ENCODE measurements around the gene STH. TPM values are rescaled to one million over a fixed set of nuclear protein-coding genes. Genes with fewer than 3 reads are reported as not detected.

The STH gene
- total and polyA plus RNA-seq, 10 donors = not detected

DNA sequence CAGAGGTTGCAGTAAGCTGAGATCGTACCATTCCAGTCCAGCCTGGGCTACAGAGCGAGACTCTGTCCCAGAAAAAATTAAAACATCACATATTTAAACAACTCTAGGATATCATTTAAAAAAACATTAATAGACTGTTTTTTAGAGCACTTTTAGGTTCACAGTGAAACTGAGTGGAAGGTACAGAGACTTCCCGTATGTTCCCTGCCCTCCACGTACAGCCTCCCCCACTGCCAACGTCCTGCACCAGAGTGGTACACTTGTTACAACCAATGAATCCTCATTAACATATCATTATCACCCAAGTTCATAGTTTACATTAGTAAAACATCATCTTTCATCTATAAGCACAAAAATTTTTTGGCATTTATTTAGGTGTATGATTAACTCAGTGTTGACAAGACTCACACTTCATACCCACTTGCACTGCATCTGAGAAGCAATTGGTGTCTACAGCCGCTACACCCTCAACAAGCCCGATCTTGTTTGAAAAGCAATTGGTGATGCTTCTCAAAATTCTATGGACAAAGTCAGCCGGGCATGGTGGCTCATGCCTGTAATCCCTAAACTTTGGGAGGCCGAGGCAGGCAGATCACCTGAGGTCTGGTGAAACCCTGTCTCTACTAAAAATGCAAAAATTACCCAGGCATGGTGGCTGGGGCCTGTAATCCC, 39.9 kb upstream of the STH start:
- TF ChIP-seq, protein P1, sequence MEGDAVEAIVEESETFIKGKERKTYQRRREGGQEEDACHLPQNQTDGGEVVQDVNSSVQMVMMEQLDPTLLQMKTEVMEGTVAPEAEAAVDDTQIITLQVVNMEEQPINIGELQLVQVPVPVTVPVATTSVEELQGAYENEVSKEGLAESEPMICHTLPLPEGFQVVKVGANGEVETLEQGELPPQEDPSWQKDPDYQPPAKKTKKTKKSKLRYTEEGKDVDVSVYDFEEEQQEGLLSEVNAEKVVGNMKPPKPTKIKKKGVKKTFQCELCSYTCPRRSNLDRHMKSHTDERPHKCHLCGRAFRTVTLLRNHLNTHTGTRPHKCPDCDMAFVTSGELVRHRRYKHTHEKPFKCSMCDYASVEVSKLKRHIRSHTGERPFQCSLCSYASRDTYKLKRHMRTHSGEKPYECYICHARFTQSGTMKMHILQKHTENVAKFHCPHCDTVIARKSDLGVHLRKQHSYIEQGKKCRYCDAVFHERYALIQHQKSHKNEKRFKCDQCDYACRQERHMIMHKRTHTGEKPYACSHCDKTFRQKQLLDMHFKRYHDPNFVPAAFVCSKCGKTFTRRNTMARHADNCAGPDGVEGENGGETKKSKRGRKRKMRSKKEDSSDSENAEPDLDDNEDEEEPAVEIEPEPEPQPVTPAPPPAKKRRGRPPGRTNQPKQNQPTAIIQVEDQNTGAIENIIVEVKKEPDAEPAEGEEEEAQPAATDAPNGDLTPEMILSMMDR (IDR thresholded peaks at IDR 0.05 in 8 of 11, conservative IDR thresholded peaks at IDR 0.05 in 3 of 11) = no peak
- TF ChIP-seq POLR2AphosphoS5 (IDR thresholded peaks at IDR 0.05) (no peak), POLR2A (IDR thresholded peaks at IDR 0.05) (no peak)
- Histone ChIP-seq H3K27me3 (replicated peaks in 1 of 7) (peaks cover 0 to 5% (median 0%) of the 10 kb centered on the region in 7 donors), H3K9me3 (no peaks in the 10 kb centered on the region), H3K4me1 (no peaks in the 10 kb centered on the region), H3K27ac (no peak overlapping the region), H3K4me3 (no peak overlapping the region), H3K36me3 (no peaks in the 10 kb centered on the region)
- DNase-seq = no peak
- WGBS, 5 donors = 88 to 91% (median 88%) methylated on average over 9 of the region's 9 CpGs
- intact Hi-C loops (cut with DNase I; ENCODE audit: low total_unique reads) = no loop called here

DNA sequence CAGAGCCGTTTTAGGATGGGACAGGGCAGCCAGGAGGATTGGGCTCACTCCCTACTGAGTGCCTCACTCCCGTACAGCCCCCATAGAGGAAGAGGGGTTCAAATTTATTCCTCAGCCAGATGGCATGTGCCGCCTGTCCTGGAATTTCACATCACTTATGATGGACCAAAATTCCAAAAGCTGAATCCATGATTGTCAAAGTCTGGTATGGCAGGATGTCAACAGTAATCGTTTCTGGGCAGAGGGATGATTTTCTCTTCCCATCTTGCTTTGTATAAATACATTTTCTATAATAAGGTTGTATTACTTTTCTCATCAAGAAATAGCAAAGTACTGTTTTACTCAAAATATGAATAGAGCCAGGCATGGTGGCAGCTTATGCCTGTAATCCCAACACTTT, 38.7 kb upstream of the STH start:
- no peaks in the 10 kb centered on the region for H3K36me3 ChIP-seq
- H3K9me3 ChIP-seq = no peaks in the 10 kb centered on the region
- no peaks in the 10 kb centered on the region for H3K4me1 ChIP-seq
- H3K27me3 ChIP-seq (replicated peaks in 1 of 7) = peaks cover 0 to 9% (median 0%) of the 10 kb centered on the region in 7 donors
- 82 to 86% (median 83%) methylated on average over 4 of the region's 4 CpGs for WGBS, 5 donors
- H3K4me3 ChIP-seq = no peak overlapping the region
- intact Hi-C loops (cut with DNase I; ENCODE audit: low total_unique reads) = no loop called here
- no peak overlapping the region for H3K27ac ChIP-seq
- TF ChIP-seq, protein P1 (IDR thresholded peaks at IDR 0.05 in 8 of 11, conservative IDR thresholded peaks at IDR 0.05 in 3 of 11) = no peak
- TF ChIP-seq POLR2AphosphoS5 (IDR thresholded peaks at IDR 0.05) (no peak), POLR2A (IDR thresholded peaks at IDR 0.05) (no peak)
- DNase-seq = no peak

DNA sequence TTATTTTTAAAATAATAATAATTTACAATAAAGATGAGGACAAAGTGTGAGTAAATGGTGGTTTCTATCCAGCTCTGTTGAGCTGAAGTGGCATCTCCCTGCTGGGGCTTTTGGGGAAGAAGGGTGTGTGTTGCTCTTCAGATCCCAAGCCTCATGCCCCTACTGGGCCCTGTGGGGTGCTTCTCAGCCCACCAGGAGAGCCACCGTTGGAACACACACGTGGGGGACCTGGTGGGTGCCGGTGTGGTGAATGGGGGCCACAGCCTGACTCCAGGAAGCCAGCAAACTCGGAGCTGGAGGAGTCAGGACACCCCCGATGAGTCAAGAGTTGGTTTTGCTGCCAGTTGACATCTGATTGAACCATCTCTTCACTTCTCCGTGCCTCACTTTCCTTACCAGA, 37.8 kb upstream of the STH start:
- WGBS, 5 donors = 73 to 86% (median 83%) methylated on average over 6 of the region's 6 CpGs
- TF ChIP-seq POLR2AphosphoS5 (IDR thresholded peaks at IDR 0.05) (no peak), POLR2A (IDR thresholded peaks at IDR 0.05) (no peak)
- TF ChIP-seq, protein P1 (IDR thresholded peaks at IDR 0.05 in 8 of 11, conservative IDR thresholded peaks at IDR 0.05 in 3 of 11) = no peak
- intact Hi-C loops (cut with DNase I; ENCODE audit: low total_unique reads) = no loop called here
- no peaks in the 10 kb centered on the region for H3K36me3 ChIP-seq
- H3K27ac ChIP-seq = no peak overlapping the region
- H3K27me3 ChIP-seq (replicated peaks in 1 of 7) = peaks cover 0 to 16% (median 0%) of the 10 kb centered on the region in 7 donors
- H3K9me3 ChIP-seq = no peaks in the 10 kb centered on the region
- H3K4me3 ChIP-seq = no peak overlapping the region
- DNase-seq = no peak
- no peaks in the 10 kb centered on the region for H3K4me1 ChIP-seq

DNA sequence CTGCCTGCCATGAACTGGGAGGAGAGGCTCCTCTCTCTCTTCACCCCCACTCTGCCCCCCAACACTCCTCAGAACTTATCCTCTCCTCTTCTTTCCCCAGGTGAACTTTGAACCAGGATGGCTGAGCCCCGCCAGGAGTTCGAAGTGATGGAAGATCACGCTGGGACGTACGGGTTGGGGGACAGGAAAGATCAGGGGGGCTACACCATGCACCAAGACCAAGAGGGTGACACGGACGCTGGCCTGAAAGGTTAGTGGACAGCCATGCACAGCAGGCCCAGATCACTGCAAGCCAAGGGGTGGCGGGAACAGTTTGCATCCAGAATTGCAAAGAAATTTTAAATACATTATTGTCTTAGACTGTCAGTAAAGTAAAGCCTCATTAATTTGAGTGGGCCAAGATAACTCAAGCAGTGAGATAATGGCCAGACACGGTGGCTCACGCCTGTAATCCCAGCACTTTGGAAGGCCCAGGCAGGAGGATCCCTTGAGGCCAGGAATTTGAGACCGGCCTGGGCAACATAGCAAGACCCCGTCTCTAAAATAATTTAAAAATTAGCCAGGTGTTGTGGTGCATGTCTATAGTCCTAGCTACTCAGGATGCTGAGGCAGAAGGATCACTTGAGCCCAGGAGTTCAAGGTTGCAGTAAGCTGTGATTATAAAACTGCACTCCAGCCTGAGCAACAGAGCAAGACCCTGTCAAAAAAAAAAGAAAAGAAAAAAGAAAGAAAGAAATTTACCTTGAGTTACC, 36.7 kb upstream of the STH start:
- Histone ChIP-seq H3K4me1 (no peaks in the 10 kb centered on the region), H3K27ac (no peak overlapping the region), H3K9me3 (no peaks in the 10 kb centered on the region), H3K36me3 (no peaks in the 10 kb centered on the region), H3K27me3 (replicated peaks in 1 of 7) (peaks cover 0 to 19% (median 0%) of the 10 kb centered on the region in 7 donors), H3K4me3 (no peak overlapping the region)
- DNase-seq = no peak
- 89 to 96% (median 94%) methylated on average over 12 of the region's 12 CpGs for WGBS, 5 donors
- intact Hi-C loops (cut with DNase I; ENCODE audit: low total_unique reads) = no loop called here
- TF ChIP-seq POLR2A (IDR thresholded peaks at IDR 0.05) = no peak
- no peak for TF ChIP-seq POLR2AphosphoS5 (IDR thresholded peaks at IDR 0.05)
- TF ChIP-seq, protein P1 (IDR thresholded peaks at IDR 0.05 in 8 of 11, conservative IDR thresholded peaks at IDR 0.05 in 3 of 11) = no peak
